Thyroid gland (tissue), 4 donors: ENCODE data around the gene GRM8.

Experiments
- POLR2A ChIP-seq, 2 donors: fragments of 450-650 bp; IDR thresholded peaks; one replicate each; pipeline ENCODE4 v1.6.1; 2017; ENCODE audit warnings: antibody characterized with exemption in 2 of 2, mild to moderate bottlenecking in 2 of 2, moderate library complexity in 1 of 2
- TF ChIP-seq, protein P1 (sequence below), 6 experiments: fragments of 200-600 bp in 3 of 6; fragments of 450-650 bp in 3 of 6; sonication (generic) in 3 of 6; IDR thresholded peaks; one replicate each; pipeline ENCODE4 v1.5.1; 2016 to 2019; ENCODE audit warnings: antibody characterized with exemption in 6 of 6, mild to moderate bottlenecking in 2 of 6, inconsistent platforms in 1 of 6, moderate library complexity in 1 of 6

DNA sequence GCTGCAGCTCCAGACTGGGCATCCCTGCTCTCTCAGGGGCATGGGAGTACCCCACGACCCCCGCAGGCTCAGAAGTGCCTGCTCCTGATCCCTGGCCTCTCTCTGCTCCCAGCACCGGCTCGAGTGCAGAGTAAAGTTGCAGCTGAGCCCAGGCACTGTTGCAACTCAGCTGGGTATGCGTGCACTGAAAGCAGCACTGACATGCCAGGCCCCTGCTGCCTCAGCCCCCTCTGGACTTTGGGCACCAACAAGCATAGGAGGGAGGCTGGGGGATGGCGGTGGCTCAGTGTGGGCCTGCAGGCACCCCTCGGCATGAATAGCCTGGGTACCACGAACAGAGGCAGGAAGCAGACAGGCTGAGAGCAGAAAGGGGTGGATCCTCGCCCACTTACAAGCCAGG lies 295.3 kb downstream of the GRM8 start:
- TF ChIP-seq, protein P1, sequence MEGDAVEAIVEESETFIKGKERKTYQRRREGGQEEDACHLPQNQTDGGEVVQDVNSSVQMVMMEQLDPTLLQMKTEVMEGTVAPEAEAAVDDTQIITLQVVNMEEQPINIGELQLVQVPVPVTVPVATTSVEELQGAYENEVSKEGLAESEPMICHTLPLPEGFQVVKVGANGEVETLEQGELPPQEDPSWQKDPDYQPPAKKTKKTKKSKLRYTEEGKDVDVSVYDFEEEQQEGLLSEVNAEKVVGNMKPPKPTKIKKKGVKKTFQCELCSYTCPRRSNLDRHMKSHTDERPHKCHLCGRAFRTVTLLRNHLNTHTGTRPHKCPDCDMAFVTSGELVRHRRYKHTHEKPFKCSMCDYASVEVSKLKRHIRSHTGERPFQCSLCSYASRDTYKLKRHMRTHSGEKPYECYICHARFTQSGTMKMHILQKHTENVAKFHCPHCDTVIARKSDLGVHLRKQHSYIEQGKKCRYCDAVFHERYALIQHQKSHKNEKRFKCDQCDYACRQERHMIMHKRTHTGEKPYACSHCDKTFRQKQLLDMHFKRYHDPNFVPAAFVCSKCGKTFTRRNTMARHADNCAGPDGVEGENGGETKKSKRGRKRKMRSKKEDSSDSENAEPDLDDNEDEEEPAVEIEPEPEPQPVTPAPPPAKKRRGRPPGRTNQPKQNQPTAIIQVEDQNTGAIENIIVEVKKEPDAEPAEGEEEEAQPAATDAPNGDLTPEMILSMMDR (IDR thresholded peaks at IDR 0.05): no peak
- TF ChIP-seq POLR2A (IDR thresholded peaks at IDR 0.05): no peak
